GM18870 (cell line): ENCODE results near the gene CXCR4.
A peak's percentile ranks its signal among the peaks of the same experiment; 100 is the strongest.

ENCODE experiments used
- ATAC-seq: cut with Tn5 transposase; IDR thresholded peaks from one replicate; pipeline ENCODE4 v1.9.1; 2021; ENCODE audit warnings: moderate library complexity; ENCODE audit not compliant: unreplicated experiment

The CXCR4 gene

GRCh38 chr2:136117909-136118818 is at the start of gene CXCR4:
TSS of gene CXCR4 (minus strand) at chr2:136118149. CDS start at chr2:136118060, 89 bp downstream.
- no peak for ATAC-seq

DNA sequence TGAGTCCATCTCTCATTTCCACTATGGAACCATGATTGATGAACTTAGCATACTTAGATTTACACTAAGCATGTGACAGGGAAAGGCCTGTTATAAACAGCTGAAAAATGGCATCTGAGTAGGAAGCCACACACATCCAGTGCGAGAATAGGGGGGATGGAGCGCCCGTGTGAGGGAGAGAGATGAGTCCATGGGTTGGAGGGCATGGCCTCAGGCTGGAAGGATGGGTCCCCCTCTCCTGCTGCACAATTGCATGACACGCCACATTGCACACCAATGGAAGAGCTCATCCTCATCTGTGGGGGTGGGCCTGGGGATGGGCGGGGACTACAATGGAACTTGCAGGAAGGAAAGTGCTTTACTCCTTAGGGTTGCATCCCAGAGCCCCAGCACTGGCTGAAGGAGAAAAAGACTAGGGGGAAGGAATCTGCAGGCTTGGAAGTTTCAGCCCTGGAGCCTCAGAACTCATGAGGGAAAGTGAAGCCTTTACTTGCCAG is 46.4 kb upstream of the CXCR4 start:
- no peak for ATAC-seq

DNA sequence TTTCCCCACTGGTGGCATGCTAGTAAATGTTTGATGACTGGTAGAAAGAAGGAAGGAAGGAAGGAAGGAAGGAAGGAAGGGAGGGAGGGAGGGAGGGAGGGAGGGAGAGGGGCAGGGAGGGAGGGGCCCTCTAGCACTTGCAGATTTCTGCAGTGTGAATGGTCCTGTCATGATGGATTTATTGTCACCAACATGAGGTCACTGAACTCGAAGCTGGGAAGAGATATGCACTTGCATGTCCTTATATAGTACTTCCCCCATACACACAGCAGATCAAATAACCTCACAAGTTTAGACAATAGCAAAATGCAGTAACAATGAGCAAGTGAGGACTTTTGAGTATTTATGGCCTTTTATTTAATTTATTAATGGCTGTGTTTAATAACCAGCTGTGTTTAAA is 44.5 kb upstream of the CXCR4 start:
- ATAC-seq = no peak

DNA sequence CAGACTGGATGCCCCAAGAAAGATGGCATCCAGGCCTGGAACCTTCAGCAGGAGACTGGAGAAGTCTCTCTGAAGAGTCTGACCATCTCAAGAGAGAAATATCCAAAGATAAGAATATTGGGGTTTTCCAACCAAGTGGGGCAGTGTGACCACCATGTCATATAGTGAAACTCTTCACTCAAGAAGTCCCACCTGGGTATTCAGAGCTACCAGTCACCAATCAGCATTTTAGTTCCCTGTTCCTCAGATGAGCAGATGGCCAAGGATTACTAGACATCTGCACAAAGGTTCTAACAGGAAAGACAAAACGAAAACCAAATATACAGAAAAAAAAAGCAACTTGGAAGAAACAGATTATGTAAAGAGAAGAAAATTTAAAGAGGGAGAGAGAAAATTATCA is 38.5 kb upstream of the CXCR4 start:
- no peak for ATAC-seq

DNA sequence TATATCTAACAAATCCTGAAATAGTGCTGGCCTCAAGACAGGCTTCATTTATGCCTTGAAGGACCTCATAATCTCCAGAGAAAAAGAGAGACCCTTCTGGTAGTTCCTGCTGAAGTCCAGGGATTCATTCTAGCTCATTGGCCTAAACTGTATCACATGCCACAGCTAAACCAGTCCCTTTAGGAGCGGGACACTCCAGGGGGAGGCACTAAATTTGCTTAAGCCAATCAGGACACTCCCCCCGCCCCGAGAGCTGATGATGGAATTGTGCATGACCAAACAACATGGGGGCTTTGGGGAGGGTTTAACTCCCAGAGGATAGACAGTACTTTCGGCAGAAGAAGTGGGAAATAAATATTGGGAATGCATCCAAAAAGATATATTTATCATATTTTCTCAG is 36.4 kb upstream of the CXCR4 start:
- no peak for ATAC-seq

- ATAC-seq = no peak
Measured at GRCh38 chr2:136151021-136151971, 33.3 kb upstream of the CXCR4 start.

- ATAC-seq = no peak
Measured at GRCh38 chr2:136149011-136149410, 31.1 kb upstream of the CXCR4 start.

- ATAC-seq = no peak
Measured at GRCh38 chr2:136146564-136146963, 28.6 kb upstream of the CXCR4 start.

DNA sequence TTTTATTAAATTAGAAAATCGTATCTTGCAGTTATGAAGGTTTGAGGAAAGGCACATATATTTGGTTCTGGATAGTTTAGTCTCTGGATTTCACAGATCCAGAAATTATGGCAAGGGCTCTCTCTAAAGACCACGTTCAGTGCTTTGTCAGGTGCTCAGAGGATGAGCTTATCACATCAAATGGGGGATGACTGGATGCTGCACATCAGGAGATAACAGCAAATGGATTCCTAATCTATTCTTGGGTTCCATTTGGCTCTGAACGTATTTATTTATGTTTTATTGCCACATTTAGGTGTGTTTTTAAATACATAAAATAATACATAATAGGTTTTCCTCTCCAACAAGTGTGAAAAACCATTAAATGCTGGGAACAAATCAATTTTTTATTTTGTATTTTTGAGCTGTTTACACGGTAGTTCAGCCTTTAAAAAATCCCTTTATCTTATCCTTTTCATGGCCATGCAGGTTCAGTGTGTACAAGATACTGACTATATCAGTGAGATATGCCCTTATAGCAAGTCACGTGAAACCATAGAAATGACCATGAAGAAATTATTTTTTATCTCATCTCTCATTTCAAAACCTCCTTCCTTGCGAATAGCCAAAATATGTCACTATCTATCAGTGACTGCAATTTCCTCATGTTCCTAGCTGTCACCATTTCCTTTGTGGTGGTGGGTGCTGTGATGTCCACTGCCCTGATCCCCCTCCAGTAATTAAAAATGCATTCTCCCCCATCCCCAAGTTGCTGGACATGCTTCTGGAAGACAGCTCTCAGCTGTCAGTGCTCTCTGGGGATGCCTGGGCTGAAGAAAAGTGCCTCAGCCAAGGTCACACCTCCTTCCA is 25.9 kb upstream of the CXCR4 start:
- no peak for ATAC-seq

- ATAC-seq = no peak
Measured at GRCh38 chr2:136141510-136142149, 23.7 kb upstream of the CXCR4 start.

DNA sequence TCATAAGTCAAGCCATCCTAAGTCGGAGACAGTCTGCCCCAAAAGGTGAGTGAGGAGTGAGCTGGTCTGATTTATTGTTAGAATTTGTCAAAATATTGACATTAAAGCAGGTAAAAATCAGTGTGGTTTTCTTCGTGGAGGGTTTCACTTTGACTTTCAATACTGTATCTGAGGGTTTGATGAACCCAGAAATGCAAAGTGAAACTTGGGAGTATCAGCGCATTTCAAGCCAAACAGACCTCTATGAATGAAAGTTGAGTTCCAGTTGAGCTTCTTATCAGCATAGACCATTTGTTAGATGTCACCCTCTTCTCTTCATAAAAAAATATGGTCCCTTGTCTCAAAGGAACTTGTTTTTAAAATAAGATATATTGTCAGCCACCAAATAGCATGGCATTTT is 21.7 kb upstream of the CXCR4 start:
- no peak for ATAC-seq

DNA sequence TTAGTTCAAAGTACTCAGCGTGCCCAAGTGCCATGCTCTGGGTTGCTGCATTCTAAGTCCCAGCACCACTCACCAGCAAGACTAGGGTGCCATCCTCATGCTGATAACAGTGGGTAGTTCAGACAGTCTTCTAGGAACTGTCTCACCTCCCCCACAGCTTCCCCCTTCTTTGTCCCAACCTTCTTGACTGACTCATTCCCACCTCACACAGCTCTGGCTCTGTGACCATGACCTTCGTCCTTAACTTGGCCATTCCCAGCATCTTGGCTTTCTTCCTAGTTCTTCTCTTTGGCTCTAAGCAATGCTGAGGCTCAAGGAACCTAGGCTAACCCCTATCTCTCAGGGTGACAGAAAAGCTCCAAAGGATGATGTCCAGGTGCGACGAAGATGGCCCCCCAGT is 20.0 kb upstream of the CXCR4 start:
- no peak for ATAC-seq

GRCh38 chr2:136136931-136137330 is 19.0 kb upstream of the CXCR4 start:
- ATAC-seq = no peak

GRCh38 chr2:136135921-136136906 is 18.3 kb upstream of the CXCR4 start:
- ATAC-seq = peak; percentile 33

DNA sequence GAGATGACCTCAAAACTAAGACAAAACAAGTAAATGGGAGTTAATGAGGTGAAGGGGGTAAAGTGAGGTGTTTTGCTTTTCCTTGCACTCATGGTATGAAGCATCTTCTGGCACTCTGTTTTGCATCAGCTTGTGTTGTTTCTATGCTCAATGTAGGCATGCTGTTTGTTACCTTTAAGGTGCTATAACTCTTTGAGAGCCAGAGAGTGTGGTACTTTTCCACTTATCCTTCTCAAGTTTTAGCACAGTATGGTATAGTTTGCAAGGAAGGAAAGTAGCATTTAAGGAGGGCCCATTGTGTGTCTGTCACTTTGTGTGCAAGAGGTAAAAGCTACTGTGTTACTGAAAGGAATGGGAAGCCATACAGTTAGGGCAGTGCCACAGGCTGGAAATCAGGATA is 17.5 kb upstream of the CXCR4 start:
- ATAC-seq = no peak

DNA sequence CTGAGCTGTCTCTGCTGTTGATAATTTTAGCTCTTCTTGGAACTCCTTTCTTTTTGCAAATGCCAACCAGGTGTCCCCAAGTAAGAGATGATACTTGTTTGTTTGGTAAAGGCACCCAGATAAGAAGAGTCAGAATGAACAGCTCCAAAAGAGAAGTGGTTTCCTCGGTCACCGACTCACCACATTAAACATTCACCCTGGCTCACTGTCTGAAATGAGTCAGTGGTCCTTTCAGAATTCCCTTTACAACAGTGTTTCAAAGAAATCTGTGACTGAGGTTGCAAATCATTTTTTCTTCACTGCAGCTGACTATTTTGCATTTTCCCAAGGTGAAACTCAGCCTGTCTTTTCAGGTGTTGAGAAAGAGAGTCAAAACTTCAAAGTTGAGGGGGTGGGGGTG is 16.2 kb upstream of the CXCR4 start:
- ATAC-seq = peak; percentile 35

GRCh38 chr2:136133586-136133985 is 15.6 kb upstream of the CXCR4 start:
- ATAC-seq = no peak

GRCh38 chr2:136133176-136133575 is 15.2 kb upstream of the CXCR4 start:
- no peak for ATAC-seq

GRCh38 chr2:136132825-136133155 is 14.8 kb upstream of the CXCR4 start:
- no peak for ATAC-seq
